WTC11 (cell line): Measurements from ENCODE around the gene TMX4. TPM values are rescaled to one million over a fixed set of nuclear protein-coding genes. Genes with fewer than 3 reads are reported as not detected.

Experiments used
- ATAC-seq: fragments of 200-7000 bp; cut with Tn5 transposase; 2 replicates; pipeline ENCODE4 v1.10.0; 2021; ENCODE audit warnings: mild to moderate bottlenecking, moderate library complexity
- CTCF ChIA-PET: fragments of 300-600 bp; sonication (Branson Sonifier 250); formaldehyde crosslinking; loops from one replicate; lab custom pipeline; 2021; ENCODE audit warnings: antibody characterized with exemption; lab: Charles Lee
- POLR2A ChIA-PET: fragments of 350-600 bp; sonication (Branson Sonifier 250); formaldehyde crosslinking; loops from one replicate; lab custom pipeline; 2021; ENCODE audit warnings: antibody characterized with exemption; lab: Charles Lee
- DNase-seq: peaks from one replicate; pipeline ENCODE4 v3.0.0; 2021; ENCODE audit warnings: low spot score
- H3K27ac Mint-ChIP-seq: 2 replicates; pipeline ENCODE4 v1.8.0; 2021; ENCODE audit warnings: mixed read lengths
- H3K27me3 Mint-ChIP-seq: 2 replicates; pipeline ENCODE4 v1.8.0; 2021; ENCODE audit warnings: low read depth, mild to moderate bottlenecking, moderate library complexity, mixed read lengths
- H3K36me3 Mint-ChIP-seq: 2 replicates; pipeline ENCODE4 v1.8.0; 2021; ENCODE audit warnings: mixed read lengths
- H3K4me1 Mint-ChIP-seq: 2 replicates; pipeline ENCODE4 v1.8.0; 2022; ENCODE audit warnings: mixed read lengths
- H3K4me3 Mint-ChIP-seq: 2 replicates; pipeline ENCODE4 v1.8.0; 2021; ENCODE audit warnings: mild to moderate bottlenecking, moderate library complexity, mixed read lengths
- H3K9me3 Mint-ChIP-seq: 2 replicates; pipeline ENCODE4 v1.8.0; 2021; ENCODE audit warnings: mixed read lengths
- ELF4 ChIP-seq: sonication (generic); formaldehyde crosslinking; IDR thresholded peaks from 2 replicates; pipeline ENCODE4 v1.8.1; 2022; ENCODE audit warnings: low read depth, mild to moderate bottlenecking, moderate library complexity, missing genetic modification reagents
- ESRRA ChIP-seq: sonication (generic); formaldehyde crosslinking; IDR thresholded peaks from 2 replicates; pipeline ENCODE4 v1.8.1; 2022; ENCODE audit warnings: mild to moderate bottlenecking, missing genetic modification reagents, borderline replicate concordance
- FOXK1 ChIP-seq: sonication (generic); formaldehyde crosslinking; IDR thresholded peaks from 2 replicates; pipeline ENCODE4 v1.8.0; 2022; ENCODE audit warnings: mild to moderate bottlenecking, moderate library complexity, missing genetic modification reagents
- GTF2I ChIP-seq: fragments of 250-450 bp; sonication (Bioruptor Pico); conservative IDR thresholded peaks from 2 replicates; pipeline ENCODE4 v1.4.0; 2021; ENCODE audit warnings: mild to moderate bottlenecking
- KAT7 ChIP-seq: sonication (generic); formaldehyde crosslinking; IDR thresholded peaks from 2 replicates; pipeline ENCODE4 v1.8.1; 2023; ENCODE audit warnings: missing genetic modification reagents, mild to moderate bottlenecking, borderline replicate concordance
- MYBL2 ChIP-seq: sonication (generic); formaldehyde crosslinking; IDR thresholded peaks from 2 replicates; pipeline ENCODE4 v1.8.1; 2023; ENCODE audit warnings: mild to moderate bottlenecking, moderate library complexity, missing genetic modification reagents
- NFATC4 ChIP-seq: fragments of 250-450 bp; sonication (Bioruptor Pico); IDR thresholded peaks from 2 replicates; pipeline ENCODE4 v1.9.0; 2021; ENCODE audit warnings: mild to moderate bottlenecking
- NR1H2 ChIP-seq: sonication (generic); formaldehyde crosslinking; IDR thresholded peaks from 2 replicates; pipeline ENCODE4 v1.9.0; 2021; ENCODE audit warnings: mild to moderate bottlenecking, moderate library complexity, missing genetic modification reagents
- NR2C2 ChIP-seq: sonication (generic); formaldehyde crosslinking; IDR thresholded peaks from 2 replicates; pipeline ENCODE4 v1.8.0; 2022; ENCODE audit warnings: mild to moderate bottlenecking, missing genetic modification reagents
- RELA ChIP-seq: sonication (generic); formaldehyde crosslinking; IDR thresholded peaks from 2 replicates; pipeline ENCODE4 v1.8.1; 2022; ENCODE audit warnings: missing genetic modification reagents, mild to moderate bottlenecking, borderline replicate concordance
- SOX15 ChIP-seq: fragments of 250-450 bp; sonication (Bioruptor Pico); IDR thresholded peaks from 2 replicates; pipeline ENCODE4 v1.9.0; 2021; ENCODE audit warnings: mild to moderate bottlenecking
- TCF7 ChIP-seq: sonication (generic); formaldehyde crosslinking; IDR thresholded peaks from 2 replicates; pipeline ENCODE4 v1.8.0; 2022; ENCODE audit warnings: mild to moderate bottlenecking, low read depth, missing genetic modification reagents, moderate library complexity
- TEAD1 ChIP-seq: sonication (generic); formaldehyde crosslinking; IDR thresholded peaks from 2 replicates; pipeline ENCODE4 v1.8.0; 2022; ENCODE audit warnings: mild to moderate bottlenecking, missing genetic modification reagents
- ZBTB21 ChIP-seq: sonication (generic); formaldehyde crosslinking; IDR thresholded peaks from 2 replicates; pipeline ENCODE4 v1.8.1; 2023; ENCODE audit warnings: mild to moderate bottlenecking, missing genetic modification reagents, borderline replicate concordance
- ZMAT4 ChIP-seq: fragments of 250-450 bp; sonication (Bioruptor Pico); IDR thresholded peaks from 2 replicates; pipeline ENCODE4 v1.9.0; 2021; ENCODE audit warnings: mild to moderate bottlenecking
- ZNF416 ChIP-seq: fragments of 250-450 bp; sonication (Bioruptor Pico); IDR thresholded peaks from 2 replicates; pipeline ENCODE4 v1.9.0; 2021; ENCODE audit warnings: mild to moderate bottlenecking, inconsistent platforms
- total RNA-seq: library from RNA; stranded (reverse); gene quantifications from 3 replicates; pipeline ENCODE4 v1.2.3, GENCODE V29; 2021
- TF ChIP-seq, protein P1 (sequence below): sonication (generic); formaldehyde crosslinking; IDR thresholded peaks from 2 replicates; pipeline ENCODE4 v1.8.1; 2022; ENCODE audit warnings: low read depth, mild to moderate bottlenecking, moderate library complexity, missing genetic modification reagents, borderline replicate concordance
- TF ChIP-seq, protein P2 (sequence below): sonication (generic); formaldehyde crosslinking; IDR thresholded peaks from 2 replicates; pipeline ENCODE4 v1.8.1; 2023; ENCODE audit warnings: mild to moderate bottlenecking, missing genetic modification reagents
- TF ChIP-seq, protein P3 (sequence below): sonication (generic); formaldehyde crosslinking; conservative IDR thresholded peaks from 2 replicates; pipeline ENCODE4 v1.8.1; 2022; ENCODE audit warnings: mild to moderate bottlenecking, missing genetic modification reagents
- TF ChIP-seq, protein P4 (sequence below): fragments of 200-600 bp; IDR thresholded peaks from 2 replicates; pipeline ENCODE4 v1.8.0; 2022; ENCODE audit warnings: antibody characterized with exemption
- TF ChIP-seq, protein P5 (sequence below): sonication (generic); formaldehyde crosslinking; IDR thresholded peaks from 2 replicates; pipeline ENCODE4 v1.8.0; 2022; ENCODE audit warnings: missing genetic modification reagents
- TF ChIP-seq, protein P6 (sequence below): sonication (generic); formaldehyde crosslinking; IDR thresholded peaks from 2 replicates; pipeline ENCODE4 v1.8.1; 2022; ENCODE audit warnings: low read depth, missing genetic modification reagents, borderline replicate concordance

Gene TMX4
- total RNA-seq, 1 experiment from 2014 or later = 9.8 TPM

- ChIA-PET CTCF (interaction anchor here (1.5 kb wide), 1 partner anchor 484 kb away, joined by 3 read pairs; no protein-coding TSS in a partner anchor), POLR2A (no interaction called here)
- no peak for DNase-seq
- Mint-ChIP-seq H3K27me3 (no peaks in the 10 kb centered on the region), H3K4me1 (peaks cover 3% of the 10 kb centered on the region; the same call in 1 of the 2 replicates), H3K27ac (no peak overlapping the region), H3K36me3 (no peaks in the 10 kb centered on the region), H3K4me3 (no peak overlapping the region), H3K9me3 (no peaks in the 10 kb centered on the region)
- TF ChIP-seq, protein P1, sequence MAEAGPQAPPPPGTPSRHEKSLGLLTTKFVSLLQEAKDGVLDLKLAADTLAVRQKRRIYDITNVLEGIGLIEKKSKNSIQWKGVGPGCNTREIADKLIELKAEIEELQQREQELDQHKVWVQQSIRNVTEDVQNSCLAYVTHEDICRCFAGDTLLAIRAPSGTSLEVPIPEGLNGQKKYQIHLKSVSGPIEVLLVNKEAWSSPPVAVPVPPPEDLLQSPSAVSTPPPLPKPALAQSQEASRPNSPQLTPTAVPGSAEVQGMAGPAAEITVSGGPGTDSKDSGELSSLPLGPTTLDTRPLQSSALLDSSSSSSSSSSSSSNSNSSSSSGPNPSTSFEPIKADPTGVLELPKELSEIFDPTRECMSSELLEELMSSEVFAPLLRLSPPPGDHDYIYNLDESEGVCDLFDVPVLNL (CRISPR knock-in tag) = no peak
- no peak for TF ChIP-seq NR2C2 (CRISPR knock-in tag)
- no peak for TF ChIP-seq GTF2I (CRISPR knock-in tag)
- TF ChIP-seq, protein P2, sequence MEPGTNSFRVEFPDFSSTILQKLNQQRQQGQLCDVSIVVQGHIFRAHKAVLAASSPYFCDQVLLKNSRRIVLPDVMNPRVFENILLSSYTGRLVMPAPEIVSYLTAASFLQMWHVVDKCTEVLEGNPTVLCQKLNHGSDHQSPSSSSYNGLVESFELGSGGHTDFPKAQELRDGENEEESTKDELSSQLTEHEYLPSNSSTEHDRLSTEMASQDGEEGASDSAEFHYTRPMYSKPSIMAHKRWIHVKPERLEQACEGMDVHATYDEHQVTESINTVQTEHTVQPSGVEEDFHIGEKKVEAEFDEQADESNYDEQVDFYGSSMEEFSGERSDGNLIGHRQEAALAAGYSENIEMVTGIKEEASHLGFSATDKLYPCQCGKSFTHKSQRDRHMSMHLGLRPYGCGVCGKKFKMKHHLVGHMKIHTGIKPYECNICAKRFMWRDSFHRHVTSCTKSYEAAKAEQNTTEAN = no peak
- ATAC-seq = no peak
Measured at GRCh38 chr20:8050157-8050837, 30.7 kb upstream of the TMX4 start.

- no peak for ATAC-seq
- POLR2A ChIA-PET = no interaction called here
- H3K9me3 Mint-ChIP-seq = no peaks in the 10 kb centered on the region
Measured at GRCh38 chr20:8049310-8049709, 29.7 kb upstream of the TMX4 start.

More at GRCh38 chr20:8049310-8049709, 29.7 kb upstream of the TMX4 start:
- DNase-seq = no peak
- Mint-ChIP-seq H3K36me3 (no peaks in the 10 kb centered on the region), H3K4me1 (peaks cover 3% of the 10 kb centered on the region; the same call in 1 of the 2 replicates), H3K27me3 (no peaks in the 10 kb centered on the region), H3K27ac (no peak overlapping the region), H3K4me3 (no peak overlapping the region)
- TF ChIP-seq, protein P3, sequence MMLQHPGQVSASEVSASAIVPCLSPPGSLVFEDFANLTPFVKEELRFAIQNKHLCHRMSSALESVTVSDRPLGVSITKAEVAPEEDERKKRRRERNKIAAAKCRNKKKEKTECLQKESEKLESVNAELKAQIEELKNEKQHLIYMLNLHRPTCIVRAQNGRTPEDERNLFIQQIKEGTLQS (CRISPR knock-in tag) = no peak
- TF ChIP-seq ESRRA (CRISPR knock-in tag) (no peak), FOXK1 (CRISPR knock-in tag) (no peak), TEAD1 (no peak), ZBTB21 (no peak), ZMAT4 (no peak), RELA (CRISPR knock-in tag) (no peak), ELF4 (CRISPR knock-in tag) (no peak), ZNF416 (CRISPR knock-in tag) (no peak), GTF2I (CRISPR knock-in tag) (no peak), KAT7 (CRISPR knock-in tag) (no peak), NFATC4 (CRISPR knock-in tag) (no peak), NR1H2 (CRISPR knock-in tag) (no peak), MYBL2 (CRISPR knock-in tag) (no peak), TCF7 (CRISPR knock-in tag) (no peak), SOX15 (CRISPR knock-in tag) (no peak)
- TF ChIP-seq, protein P4, sequence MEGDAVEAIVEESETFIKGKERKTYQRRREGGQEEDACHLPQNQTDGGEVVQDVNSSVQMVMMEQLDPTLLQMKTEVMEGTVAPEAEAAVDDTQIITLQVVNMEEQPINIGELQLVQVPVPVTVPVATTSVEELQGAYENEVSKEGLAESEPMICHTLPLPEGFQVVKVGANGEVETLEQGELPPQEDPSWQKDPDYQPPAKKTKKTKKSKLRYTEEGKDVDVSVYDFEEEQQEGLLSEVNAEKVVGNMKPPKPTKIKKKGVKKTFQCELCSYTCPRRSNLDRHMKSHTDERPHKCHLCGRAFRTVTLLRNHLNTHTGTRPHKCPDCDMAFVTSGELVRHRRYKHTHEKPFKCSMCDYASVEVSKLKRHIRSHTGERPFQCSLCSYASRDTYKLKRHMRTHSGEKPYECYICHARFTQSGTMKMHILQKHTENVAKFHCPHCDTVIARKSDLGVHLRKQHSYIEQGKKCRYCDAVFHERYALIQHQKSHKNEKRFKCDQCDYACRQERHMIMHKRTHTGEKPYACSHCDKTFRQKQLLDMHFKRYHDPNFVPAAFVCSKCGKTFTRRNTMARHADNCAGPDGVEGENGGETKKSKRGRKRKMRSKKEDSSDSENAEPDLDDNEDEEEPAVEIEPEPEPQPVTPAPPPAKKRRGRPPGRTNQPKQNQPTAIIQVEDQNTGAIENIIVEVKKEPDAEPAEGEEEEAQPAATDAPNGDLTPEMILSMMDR = no peak
- TF ChIP-seq, protein P5, sequence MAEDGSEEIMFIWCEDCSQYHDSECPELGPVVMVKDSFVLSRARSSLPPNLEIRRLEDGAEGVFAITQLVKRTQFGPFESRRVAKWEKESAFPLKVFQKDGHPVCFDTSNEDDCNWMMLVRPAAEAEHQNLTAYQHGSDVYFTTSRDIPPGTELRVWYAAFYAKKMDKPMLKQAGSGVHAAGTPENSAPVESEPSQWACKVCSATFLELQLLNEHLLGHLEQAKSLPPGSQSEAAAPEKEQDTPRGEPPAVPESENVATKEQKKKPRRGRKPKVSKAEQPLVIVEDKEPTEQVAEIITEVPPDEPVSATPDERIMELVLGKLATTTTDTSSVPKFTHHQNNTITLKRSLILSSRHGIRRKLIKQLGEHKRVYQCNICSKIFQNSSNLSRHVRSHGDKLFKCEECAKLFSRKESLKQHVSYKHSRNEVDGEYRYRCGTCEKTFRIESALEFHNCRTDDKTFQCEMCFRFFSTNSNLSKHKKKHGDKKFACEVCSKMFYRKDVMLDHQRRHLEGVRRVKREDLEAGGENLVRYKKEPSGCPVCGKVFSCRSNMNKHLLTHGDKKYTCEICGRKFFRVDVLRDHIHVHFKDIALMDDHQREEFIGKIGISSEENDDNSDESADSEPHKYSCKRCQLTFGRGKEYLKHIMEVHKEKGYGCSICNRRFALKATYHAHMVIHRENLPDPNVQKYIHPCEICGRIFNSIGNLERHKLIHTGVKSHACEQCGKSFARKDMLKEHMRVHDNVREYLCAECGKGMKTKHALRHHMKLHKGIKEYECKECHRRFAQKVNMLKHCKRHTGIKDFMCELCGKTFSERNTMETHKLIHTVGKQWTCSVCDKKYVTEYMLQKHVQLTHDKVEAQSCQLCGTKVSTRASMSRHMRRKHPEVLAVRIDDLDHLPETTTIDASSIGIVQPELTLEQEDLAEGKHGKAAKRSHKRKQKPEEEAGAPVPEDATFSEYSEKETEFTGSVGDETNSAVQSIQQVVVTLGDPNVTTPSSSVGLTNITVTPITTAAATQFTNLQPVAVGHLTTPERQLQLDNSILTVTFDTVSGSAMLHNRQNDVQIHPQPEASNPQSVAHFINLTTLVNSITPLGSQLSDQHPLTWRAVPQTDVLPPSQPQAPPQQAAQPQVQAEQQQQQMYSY = no peak
- TF ChIP-seq, protein P6, sequence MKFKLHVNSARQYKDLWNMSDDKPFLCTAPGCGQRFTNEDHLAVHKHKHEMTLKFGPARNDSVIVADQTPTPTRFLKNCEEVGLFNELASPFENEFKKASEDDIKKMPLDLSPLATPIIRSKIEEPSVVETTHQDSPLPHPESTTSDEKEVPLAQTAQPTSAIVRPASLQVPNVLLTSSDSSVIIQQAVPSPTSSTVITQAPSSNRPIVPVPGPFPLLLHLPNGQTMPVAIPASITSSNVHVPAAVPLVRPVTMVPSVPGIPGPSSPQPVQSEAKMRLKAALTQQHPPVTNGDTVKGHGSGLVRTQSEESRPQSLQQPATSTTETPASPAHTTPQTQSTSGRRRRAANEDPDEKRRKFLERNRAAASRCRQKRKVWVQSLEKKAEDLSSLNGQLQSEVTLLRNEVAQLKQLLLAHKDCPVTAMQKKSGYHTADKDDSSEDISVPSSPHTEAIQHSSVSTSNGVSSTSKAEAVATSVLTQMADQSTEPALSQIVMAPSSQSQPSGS = no peak
- TF ChIP-seq, protein P1 (CRISPR knock-in tag) = no peak
- CTCF ChIA-PET = interaction anchor here (1.2 kb wide), 1 partner anchor 673 kb away, joined by 6 read pairs; no protein-coding TSS in a partner anchor
